GM13976 (cell line): ENCODE measurements around the gene TNK2.

Source experiments
- DNase-seq: peaks from one replicate; pipeline ENCODE4 v3.0.0; 2012; ENCODE audit warnings: low spot score
- in situ Hi-C: fragments of 300-500 bp; cut with MboI; formaldehyde crosslinking; loops from one replicate; pipeline ENCODE4 v1.12.0; 2022; ENCODE audit warnings: low sequenced_read_pairs, mixed read lengths, inconsistent platforms; ENCODE audit not compliant: unreplicated experiment
- TF ChIP-seq, protein P1 (sequence below): IDR thresholded peaks from 2 replicates; pipeline ENCODE4 v1.5.1; 2012; ENCODE audit warnings: borderline replicate concordance, mild to moderate bottlenecking; ENCODE audit not compliant: insufficient read depth; ENCODE audit errors: extremely low read depth, missing control alignments, control extremely low read depth

TNK2 gene

GRCh38 chr3:195893044-195893395, 15.3 kb downstream of the TNK2 start:
- TF ChIP-seq, protein P1, sequence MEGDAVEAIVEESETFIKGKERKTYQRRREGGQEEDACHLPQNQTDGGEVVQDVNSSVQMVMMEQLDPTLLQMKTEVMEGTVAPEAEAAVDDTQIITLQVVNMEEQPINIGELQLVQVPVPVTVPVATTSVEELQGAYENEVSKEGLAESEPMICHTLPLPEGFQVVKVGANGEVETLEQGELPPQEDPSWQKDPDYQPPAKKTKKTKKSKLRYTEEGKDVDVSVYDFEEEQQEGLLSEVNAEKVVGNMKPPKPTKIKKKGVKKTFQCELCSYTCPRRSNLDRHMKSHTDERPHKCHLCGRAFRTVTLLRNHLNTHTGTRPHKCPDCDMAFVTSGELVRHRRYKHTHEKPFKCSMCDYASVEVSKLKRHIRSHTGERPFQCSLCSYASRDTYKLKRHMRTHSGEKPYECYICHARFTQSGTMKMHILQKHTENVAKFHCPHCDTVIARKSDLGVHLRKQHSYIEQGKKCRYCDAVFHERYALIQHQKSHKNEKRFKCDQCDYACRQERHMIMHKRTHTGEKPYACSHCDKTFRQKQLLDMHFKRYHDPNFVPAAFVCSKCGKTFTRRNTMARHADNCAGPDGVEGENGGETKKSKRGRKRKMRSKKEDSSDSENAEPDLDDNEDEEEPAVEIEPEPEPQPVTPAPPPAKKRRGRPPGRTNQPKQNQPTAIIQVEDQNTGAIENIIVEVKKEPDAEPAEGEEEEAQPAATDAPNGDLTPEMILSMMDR: no peak
- no peak for DNase-seq
- in situ Hi-C loops: no loop called here

- no peak for DNase-seq
- in situ Hi-C loops: no loop called here
These were observed 16.0 kb downstream of the TNK2 start for GRCh38 chr3:195892105-195893043.

GRCh38 chr3:195891431-195892104, 16.8 kb downstream of the TNK2 start:
- in situ Hi-C loops: no loop called here
- no peak for DNase-seq
- TF ChIP-seq, protein P1: no peak

More at GRCh38 chr3:195892105-195893043, 16.0 kb downstream of the TNK2 start:
- TF ChIP-seq, protein P1: no peak

DNA sequence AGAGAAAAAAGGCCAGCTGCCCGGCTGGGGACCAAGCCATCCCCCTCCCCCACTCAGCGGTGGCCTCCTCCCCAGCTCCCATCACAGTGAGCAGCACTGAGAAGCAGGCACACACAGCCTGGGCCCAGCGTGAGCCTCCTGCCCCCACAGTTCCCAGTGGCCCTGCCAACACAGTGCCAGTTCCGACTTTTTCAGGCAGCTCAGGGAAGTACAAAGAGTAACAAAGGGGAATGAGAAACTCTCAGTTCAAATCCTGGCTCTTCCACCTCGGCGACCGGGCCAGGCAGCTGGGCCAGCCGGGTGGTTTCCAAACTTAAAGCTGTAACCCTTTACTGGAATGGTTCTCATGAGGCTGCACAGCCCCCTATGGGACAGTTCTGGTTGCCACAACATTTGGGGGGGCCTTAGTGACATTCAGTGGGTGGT, 18.5 kb downstream of the TNK2 start:
- DNase-seq: no peak
- in situ Hi-C loops: no loop called here
- TF ChIP-seq, protein P1: no peak

- in situ Hi-C loops: no loop called here
- no peak for DNase-seq
- TF ChIP-seq, protein P1: no peak
These were observed 19.1 kb downstream of the TNK2 start for GRCh38 chr3:195888981-195889869.

GRCh38 chr3:195888311-195888761, 20.0 kb downstream of the TNK2 start:
- in situ Hi-C loops: no loop called here
- DNase-seq: no peak
- TF ChIP-seq, protein P1: no peak
